HTERT RPE-1 (cell line): Measurements from ENCODE around the gene OR10A5.
"Not testable (repeated sequence)": the region's sequence is repeated elsewhere in the genome, so short reads cannot be mapped to it uniquely, and the experiment has no call there.

ENCODE experiments used
- in situ Hi-C: fragments of 300-500 bp; cut with MboI; formaldehyde crosslinking; loops from 4 replicates; pipeline ENCODE4 v1.14.3; 2020; ENCODE audit warnings: low sequenced_read_pairs

The OR10A5 gene

GRCh38 chr11:6871278-6871677 lies 25.8 kb downstream of the OR10A5 start:
- in situ Hi-C loops, result no loop called here

GRCh38 chr11:6875761-6876160 lies 30.3 kb downstream of the OR10A5 start:
- in situ Hi-C loops, result no loop called here

DNA sequence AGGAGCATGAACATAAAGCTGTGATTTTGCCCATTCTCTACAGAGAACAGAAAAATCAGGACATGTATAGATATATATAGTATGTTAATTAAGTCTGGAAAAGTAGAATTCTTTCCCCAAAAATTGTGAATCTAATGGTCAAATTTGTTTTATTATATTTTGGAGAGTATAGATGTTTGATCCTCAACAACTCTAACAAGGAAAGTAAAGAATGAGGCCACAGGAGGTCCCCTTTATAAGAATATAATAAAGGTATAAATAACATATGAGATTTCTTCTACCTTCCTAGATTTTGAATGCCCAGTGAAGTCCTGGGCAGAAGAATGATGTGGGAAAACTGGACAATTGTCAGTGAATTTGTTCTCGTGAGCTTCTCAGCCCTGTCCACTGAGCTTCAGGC lies 30.8 kb downstream of the OR10A5 start, which contains the start of gene OR10A4:
TSS of gene OR10A4 (plus strand) at position 301 of the 400 bp plus-strand sequence. CDS start at position 324, 23 bp downstream.
- in situ Hi-C loops, result no loop called here

- in situ Hi-C loops, result no loop called here
These were observed 31.4 kb downstream of the OR10A5 start for GRCh38 chr11:6876914-6877313.

DNA sequence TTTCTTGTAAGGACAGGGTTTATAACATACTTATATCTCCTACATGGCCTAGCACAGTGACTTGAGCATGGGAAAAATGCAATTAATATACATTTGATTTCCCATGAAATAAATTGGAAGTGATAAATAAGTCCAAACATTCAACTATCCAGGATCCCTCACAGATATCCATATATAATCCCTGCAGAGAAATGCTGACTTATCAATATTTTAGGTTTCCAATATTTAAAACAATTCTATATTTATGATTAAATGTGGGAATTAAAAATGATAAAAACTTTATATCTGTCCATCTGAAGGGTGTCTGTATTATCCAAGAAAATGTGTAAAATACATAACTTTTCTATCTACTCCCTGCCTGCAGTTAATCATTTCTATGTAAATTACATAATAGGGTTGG lies 37.3 kb downstream of the OR10A5 start:
- in situ Hi-C loops, result no loop called here

GRCh38 chr11:6887711-6888110 lies 42.2 kb downstream of the OR10A5 start:
- in situ Hi-C loops, result not testable (repeated sequence)

DNA sequence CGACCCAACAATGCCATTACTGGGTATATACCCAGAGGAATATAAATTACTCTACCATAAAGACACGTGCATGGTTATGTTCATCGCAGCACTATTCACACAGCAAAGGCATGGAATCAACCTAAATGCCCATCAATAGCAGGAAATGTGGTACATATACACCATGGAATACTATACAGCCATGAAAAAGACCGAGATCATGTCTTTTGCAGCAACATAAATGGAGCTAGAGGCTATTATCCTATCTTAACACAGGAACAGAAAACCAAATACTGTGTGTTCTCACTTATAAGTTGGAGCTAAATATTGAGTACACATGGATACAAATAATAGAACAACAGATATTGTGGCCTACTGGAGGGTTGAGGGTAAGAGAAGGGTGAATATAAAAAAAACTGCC lies 43.3 kb downstream of the OR10A5 start:
- in situ Hi-C loops, result no loop called here

GRCh38 chr11:6889835-6890234 lies 44.4 kb downstream of the OR10A5 start:
- in situ Hi-C loops, result no loop called here

DNA sequence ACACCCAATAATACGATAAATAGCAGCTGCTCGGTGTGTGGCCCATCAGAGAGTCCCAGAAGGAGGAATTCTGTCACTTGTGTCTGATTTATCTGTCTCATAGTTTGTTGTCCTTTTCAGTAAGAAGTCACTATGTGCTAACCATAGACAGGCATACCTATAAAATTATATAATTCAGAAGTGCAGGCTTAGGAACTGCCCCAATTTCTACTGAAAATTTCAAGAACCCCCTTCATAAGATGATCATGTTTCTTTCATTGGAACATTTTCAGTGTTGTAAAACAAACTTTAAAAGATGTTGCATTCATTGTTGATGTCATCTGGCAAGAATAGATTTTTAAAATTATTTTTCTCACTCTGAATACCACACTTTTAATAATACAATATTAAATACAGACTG lies 46.9 kb downstream of the OR10A5 start, which contains the start of gene OR2D2:
TSS of gene OR2D2 (minus strand) at position 101 of the 400 bp plus-strand sequence. CDS start at position 101, 0 bp downstream.
- in situ Hi-C loops, result no loop called here

DNA sequence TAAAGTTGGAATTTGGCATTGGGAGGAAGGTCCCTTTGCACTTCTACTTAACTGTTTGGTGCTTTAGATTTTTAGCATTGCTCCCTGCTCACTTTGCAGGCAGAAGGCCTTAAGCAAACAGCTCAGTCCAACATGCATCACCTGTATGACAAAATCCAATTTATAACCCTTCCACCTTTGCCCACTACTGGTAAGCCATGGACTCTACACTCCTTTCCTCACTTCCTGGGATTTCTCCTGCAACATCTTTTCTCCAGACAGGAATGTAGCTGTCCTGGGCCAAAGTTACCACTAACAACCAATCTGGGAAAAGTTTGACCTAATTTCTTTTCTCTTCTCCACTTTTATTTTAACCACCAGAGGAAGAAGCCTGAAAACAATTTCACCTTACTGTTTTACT lies 48.6 kb downstream of the OR10A5 start:
- in situ Hi-C loops, result no loop called here

DNA sequence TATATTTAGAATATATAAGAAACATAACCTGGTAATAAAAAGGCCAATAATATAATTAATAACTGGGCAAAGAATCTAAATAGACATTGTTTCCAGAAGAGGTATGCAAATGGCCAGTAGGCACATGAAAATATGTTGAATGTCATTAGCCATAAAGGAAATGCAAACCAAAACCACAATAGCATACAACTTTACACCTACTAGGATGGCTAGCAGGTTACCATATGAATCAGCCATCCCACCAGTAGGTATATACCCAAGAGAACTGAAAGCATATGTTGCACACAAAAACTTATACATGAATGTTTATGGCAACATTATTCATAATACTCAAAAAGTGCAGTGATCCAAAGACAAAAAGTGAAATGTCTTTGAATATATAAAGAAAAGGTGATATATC lies 49.5 kb downstream of the OR10A5 start:
- in situ Hi-C loops, result no loop called here
